VCaP (cell line): ENCODE results near the gene PIWIL4.

Experiments
- H3K27ac ChIP-seq: fragments of 450-650 bp; 2 replicates; pipeline ENCODE4 v1.5.1; 2017
- TF ChIP-seq, protein P1 (sequence below): fragments of 450-650 bp; conservative IDR thresholded peaks from 2 replicates; pipeline ENCODE4 v1.5.1; 2017; ENCODE audit warnings: mild to moderate bottlenecking, moderate library complexity

Gene PIWIL4

DNA sequence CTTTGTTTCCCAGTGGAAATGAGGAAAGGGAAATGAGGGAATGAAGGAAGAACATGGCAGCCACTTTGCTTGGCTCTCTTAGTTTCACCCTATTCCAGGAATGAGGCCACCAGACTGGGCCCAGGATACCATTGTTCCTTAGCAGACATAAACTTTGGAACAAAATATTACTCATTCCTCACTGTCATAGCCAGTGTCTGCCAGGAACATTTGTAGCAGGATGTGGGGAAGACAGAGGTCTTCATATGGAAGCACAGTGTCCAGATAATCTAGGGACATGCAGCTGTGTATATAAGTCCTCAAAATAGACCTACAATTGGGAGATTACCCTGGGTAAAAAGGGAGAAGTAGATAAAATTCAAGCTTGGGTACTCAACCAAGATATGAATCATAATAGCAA is 38.6 kb upstream of the PIWIL4 start:
- H3K27ac ChIP-seq = no peak overlapping the region
- TF ChIP-seq, protein P1, sequence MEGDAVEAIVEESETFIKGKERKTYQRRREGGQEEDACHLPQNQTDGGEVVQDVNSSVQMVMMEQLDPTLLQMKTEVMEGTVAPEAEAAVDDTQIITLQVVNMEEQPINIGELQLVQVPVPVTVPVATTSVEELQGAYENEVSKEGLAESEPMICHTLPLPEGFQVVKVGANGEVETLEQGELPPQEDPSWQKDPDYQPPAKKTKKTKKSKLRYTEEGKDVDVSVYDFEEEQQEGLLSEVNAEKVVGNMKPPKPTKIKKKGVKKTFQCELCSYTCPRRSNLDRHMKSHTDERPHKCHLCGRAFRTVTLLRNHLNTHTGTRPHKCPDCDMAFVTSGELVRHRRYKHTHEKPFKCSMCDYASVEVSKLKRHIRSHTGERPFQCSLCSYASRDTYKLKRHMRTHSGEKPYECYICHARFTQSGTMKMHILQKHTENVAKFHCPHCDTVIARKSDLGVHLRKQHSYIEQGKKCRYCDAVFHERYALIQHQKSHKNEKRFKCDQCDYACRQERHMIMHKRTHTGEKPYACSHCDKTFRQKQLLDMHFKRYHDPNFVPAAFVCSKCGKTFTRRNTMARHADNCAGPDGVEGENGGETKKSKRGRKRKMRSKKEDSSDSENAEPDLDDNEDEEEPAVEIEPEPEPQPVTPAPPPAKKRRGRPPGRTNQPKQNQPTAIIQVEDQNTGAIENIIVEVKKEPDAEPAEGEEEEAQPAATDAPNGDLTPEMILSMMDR = no peak

DNA sequence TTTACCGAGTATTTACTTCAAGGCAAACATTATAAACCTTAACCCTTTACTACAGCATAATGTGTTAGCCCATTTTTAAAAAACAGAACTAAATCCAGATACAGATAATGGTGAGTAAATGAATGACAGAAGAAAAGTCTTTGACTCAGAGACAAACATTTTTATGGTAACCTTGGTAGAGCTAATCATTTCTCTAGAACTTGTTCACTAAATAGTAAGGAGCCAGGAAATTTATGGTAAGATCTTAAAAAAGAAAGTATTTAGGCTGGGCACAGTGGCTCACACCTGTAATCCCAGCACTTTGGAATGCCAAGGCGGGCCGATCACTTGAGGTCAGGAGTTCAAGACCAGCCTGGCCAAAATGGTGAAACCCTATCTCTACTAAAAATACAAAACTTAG is 35.0 kb upstream of the PIWIL4 start:
- TF ChIP-seq, protein P1 = no peak
- no peak overlapping the region for H3K27ac ChIP-seq

DNA sequence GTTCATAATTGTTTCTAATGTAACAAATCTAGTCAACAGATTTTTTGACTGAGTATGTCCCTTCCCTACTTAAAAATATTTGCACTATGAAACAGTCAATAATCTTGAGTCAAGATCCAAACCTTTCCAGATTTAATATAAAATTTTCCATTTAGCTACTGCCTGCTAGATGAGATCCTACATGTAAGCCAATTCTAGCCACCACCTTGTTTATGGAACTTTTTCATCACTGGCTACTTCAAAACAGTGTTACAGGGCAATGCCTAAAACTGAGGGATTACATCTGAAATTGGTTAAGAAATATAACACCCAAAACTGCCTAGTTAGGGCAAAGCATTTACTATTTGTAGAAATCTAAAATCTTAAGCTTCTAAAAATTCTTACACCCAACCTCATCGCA is 34.0 kb upstream of the PIWIL4 start:
- TF ChIP-seq, protein P1 = no peak
- H3K27ac ChIP-seq = no peak overlapping the region

DNA sequence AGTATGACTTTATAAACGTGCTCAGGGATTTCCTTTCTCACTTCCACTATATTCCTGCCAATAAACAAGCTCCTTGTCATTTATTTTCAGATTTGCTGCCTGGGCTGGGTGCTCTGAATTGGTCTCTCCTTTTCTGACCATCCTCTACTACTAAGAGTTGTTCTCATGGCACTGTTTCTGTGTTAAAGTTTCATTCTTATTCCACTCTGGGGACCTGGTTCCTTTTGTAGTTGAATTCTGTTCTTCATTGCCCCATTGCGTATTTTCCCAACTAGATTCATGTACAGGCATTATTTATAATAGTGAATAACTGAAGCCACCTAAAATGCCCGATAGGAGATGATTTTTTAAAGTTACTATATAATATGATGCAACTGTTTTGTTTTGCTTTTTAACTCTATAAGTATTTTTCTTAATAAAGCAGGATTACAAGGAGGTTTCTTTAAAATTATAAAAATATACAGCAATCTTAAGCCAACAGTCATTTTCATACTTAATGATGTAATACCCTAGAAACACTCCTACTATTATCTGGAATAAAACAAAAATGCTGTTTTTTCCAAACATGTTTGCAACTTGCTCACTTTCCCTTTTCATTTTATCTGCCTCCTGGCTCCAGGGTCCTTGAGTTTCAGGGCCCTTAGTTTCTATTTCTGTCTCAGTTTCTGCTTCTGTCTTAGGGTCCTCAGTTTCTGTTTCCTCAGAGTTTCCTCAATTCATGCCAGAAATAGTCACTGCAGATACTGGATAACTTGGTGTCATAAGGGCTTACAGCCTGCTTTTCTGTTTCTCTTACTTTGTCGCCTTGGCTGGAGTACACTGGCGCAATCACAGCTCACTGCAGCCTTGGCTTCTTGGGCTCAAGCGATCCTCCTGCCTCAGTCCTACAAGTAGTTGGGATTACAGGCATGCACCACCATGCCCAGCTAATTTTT is 33.2 kb upstream of the PIWIL4 start:
- TF ChIP-seq, protein P1 = no peak

DNA sequence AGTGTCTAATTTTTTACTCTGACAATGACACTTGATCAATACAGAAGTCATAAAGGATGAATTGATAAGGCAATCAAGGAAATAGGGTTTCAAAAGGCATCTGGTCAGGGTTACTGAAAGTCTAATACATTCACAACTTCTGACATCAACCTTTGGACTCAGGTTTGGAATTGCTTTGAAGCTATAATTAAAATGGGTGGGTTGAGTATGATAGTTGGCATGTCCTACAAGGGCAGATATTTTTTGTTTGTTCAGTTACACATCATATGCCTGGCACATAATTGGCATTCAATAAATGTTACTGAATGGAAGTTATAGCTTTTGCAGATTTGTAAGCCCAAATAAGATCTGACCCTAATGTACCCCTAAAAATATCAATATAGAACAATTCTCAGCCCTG is 30.8 kb upstream of the PIWIL4 start:
- H3K27ac ChIP-seq = no peak overlapping the region
- TF ChIP-seq, protein P1 = no peak

More for the DNA sequence above, 33.2 kb upstream of the PIWIL4 start:
- no peak overlapping the region for H3K27ac ChIP-seq

DNA sequence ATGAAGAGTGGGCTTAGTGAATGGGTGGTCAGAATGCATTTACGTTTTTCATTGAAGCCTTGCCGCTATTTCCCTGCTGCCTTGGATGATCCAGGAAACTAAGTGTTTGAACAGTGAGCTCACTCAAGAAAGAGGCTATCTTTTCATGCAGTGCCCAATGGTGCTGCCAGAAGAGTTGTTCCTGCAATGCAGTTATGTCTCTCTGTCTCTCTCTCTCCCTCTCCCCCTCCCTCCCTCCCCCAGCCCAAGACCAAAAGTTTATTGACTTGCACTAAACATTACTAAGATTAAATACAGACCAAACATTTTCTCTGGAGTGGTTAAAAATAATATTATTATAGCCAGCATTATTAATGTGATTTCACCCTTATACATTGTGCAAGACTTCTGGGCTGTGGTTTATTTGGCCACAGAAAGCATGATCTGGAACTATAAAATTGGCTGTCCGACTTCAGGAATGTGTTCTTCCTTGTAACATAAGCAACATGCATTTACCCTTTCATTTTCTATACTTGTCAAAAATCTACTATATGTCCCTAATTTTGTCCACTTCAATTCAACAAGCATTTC is 30.1 kb upstream of the PIWIL4 start:
- H3K27ac ChIP-seq = no peak overlapping the region
- TF ChIP-seq, protein P1 = no peak

DNA sequence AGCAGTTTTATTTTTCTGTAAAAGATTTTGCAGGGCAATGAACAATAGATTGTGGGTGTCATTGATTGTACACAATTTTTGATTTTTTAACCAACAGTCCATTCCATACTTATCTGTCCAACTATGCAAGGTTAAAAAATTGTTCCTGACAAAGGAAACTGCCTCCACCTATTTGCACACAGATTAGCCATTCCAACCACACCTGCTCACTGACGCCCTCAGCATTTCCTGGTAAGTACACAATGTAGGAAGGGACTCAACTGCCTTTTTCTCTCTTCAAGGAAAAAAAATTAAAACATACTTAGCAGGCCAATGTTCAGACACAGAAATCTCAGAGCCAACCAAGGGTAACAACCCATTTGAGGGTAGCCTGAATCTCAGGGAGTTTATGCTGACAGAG is 27.7 kb upstream of the PIWIL4 start:
- H3K27ac ChIP-seq = no peak overlapping the region
- TF ChIP-seq, protein P1 = no peak
